ENCODE measurements around the gene TP53AIP1. TPM values are rescaled to one million over a fixed set of nuclear protein-coding genes. Genes with fewer than 3 reads are reported as not detected.
"Not testable (repeated sequence)": the region's sequence is repeated elsewhere in the genome, so short reads cannot be mapped to it uniquely, and the experiment has no call there.

Gene TP53AIP1
- total RNA-seq, 8 experiments from 2014 or later: 0.24 to 1.3 (median 0.57) TPM

DNA sequence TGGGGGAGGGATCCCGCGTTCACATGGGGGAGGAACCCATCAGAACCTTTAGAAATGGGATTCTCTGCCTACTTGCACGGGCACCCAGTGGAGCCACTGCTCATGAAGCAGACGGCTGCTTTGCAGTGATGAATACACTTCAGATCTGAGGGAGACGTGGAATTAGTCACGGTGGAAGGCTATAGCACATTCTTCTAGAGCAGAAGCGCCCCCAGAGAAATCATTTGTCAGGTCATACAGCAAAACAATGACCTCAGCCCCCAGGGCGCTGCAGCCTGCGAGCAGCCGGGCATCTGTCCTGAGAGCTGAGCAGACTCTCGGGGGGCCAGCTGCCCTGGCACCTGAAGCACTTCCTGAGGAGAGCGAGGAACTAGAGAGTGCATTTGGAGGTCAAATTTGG lies 12.7 kb downstream of the TP53AIP1 start:
- in situ Hi-C loops (cut with MboI; ENCODE audit: low pct_unique_long_range_greater_than_20kb in 2 of 9, low sequenced_read_pairs in 9 of 9, unreplicated experiment in 9 of 9): no loop called here
- Histone ChIP-seq H3K4me1 (replicated peaks in 1 of 2) (peaks cover 32 to 48% of the 10 kb centered on the region in 2 donors), H3K4me3 (no peak overlapping the region), H3K27ac (peak overlapping the region; percentile 45 to 67)
- 20 to 53% (median 43%) methylated on average over 3 to 8 of the region's 12 CpGs; no CpG with 5 or more reads in 6 of the 10 experiments for WGBS, 10 experiments
- ATAC-seq (replicated peaks in 6 of 8): peak in 6 of 8 experiments; percentile 13 to 93 (median 90)

DNA sequence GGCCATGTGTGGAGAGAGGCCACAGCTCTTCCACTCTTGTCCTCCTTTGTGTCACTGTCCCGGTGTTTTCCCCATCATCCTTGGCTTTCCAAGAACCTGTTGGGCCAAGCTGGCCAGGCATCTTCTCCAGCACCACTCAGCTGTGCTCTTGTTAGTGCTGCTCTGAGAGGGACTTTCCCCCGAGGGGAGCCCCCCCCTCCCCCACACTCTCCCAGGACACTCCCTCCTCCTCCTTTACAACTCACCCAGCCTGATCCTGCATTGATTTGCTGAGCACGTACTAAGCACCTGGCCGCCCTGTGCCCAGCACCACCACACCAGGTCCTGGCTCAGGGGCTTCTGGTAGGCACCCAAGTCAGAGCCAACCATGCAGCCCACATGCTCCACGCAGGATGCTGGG lies 13.2 kb downstream of the TP53AIP1 start:
- in situ Hi-C loops (cut with MboI; ENCODE audit: low pct_unique_long_range_greater_than_20kb in 2 of 9, low sequenced_read_pairs in 9 of 9, unreplicated experiment in 9 of 9): no loop called here
- Histone ChIP-seq H3K4me3 (no peak overlapping the region), H3K4me1 (replicated peaks in 1 of 2) (peaks cover 34 to 51% of the 10 kb centered on the region in 2 donors), H3K27ac (peak overlapping the region; percentile 45 to 67)
- 100% methylated on average over 1 of the region's 5 CpGs; no CpG with 5 or more reads in 9 of the 10 experiments for WGBS, 10 experiments
- ATAC-seq (replicated peaks in 6 of 8): peak in 6 of 8 experiments; percentile 23 to 31 (median 25)

DNA sequence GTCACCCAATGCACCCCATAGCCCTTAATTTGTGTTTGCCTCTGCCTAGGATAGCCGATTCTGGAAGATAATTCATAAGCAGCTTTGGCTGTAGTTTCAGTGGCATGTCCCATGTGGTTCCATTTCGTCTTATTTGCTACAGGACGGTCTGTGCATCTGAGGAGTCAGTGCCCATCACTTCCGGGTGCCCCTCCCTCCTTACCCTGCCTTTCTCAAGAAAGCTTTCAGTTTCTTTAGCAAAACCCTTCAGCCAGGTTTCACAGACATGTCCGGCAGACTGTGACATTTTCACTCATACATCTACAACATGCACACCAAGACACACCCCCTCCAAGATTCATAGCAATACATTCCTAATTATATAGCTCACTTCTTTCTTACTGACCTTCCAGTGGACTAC lies 14.3 kb downstream of the TP53AIP1 start:
- WGBS, 10 experiments: 28 to 100% (median 67%) methylated on average over 1 to 5 of the region's 5 CpGs; no CpG with 5 or more reads in 1 of the 10 experiments
- ATAC-seq (replicated peaks in 6 of 8): no peak
- Histone ChIP-seq H3K4me1 (replicated peaks in 1 of 2) (peaks cover 34 to 51% of the 10 kb centered on the region in 2 donors), H3K4me3 (no peak overlapping the region), H3K27ac (no peak overlapping the region)
- in situ Hi-C loops (cut with MboI; ENCODE audit: low pct_unique_long_range_greater_than_20kb in 2 of 9, low sequenced_read_pairs in 9 of 9, unreplicated experiment in 9 of 9): no loop called here

DNA sequence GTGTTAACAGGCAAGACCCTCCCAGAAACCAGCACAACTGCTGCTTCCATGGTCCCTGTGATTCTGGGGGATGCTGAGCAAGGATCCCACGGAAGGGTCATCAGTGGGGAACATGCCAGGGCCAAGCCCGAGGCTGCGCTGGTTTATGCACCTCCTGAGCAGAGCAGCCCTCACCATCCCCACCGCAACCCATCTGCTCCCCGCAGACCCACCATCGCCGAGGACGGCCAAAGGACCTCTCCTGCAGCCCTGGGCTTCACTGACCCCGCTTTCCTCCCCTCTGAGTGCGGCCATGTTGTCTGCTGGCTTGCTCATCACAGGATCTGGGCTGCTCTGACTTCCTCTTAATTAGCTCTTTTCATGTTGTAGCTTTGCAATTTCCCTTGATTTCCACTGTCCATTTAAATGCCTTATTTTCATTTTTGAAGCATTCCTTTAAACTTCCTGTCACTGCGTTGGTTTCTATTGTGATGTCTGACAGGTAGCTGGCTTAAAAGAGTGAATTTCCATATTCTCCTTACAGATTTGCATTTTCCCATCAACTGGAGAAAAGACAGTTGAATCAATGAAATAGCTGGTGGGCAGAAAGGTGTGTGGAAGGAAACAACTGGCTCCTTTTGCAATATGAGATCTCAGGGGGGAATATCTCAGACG lies 14.9 kb downstream of the TP53AIP1 start:
- no peak overlapping the region for H3K4me3 ChIP-seq
- no peak overlapping the region for H3K27ac ChIP-seq
- no peak for ATAC-seq (replicated peaks in 6 of 8)
- in situ Hi-C loops (cut with MboI; ENCODE audit: low pct_unique_long_range_greater_than_20kb in 2 of 9, low sequenced_read_pairs in 9 of 9, unreplicated experiment in 9 of 9): no loop called here
- WGBS, 10 experiments: 54 to 100% (median 83%) methylated on average over 1 to 9 of the region's 12 CpGs; no CpG with 5 or more reads in 1 of the 10 experiments
- H3K4me1 ChIP-seq (replicated peaks in 1 of 2): peaks cover 34 to 51% of the 10 kb centered on the region in 2 donors

DNA sequence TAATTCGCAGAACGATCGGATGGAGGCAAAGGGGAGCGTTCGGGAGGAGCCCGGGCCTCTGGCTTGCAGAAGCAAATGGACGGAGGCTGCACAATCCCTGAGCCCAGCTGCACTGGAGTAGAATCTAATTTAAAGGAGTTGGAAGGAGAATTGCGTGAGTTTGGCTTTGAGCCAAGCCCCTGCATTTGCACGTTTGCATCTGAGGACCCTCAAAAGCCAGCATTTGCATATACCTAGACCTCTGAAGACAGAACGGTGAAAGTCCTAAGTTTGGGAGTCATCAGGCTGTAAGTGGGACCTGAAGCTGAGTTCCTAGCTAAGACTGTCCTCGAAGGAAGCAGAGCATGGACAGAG lies 15.6 kb downstream of the TP53AIP1 start:
- Histone ChIP-seq H3K4me1 (replicated peaks in 1 of 2) (peaks cover 31 to 49% of the 10 kb centered on the region in 2 donors), H3K27ac (no peak overlapping the region), H3K4me3 (no peak overlapping the region)
- WGBS, 10 experiments: 32 to 78% (median 63%) methylated on average over 1 to 6 of the region's 11 CpGs; no CpG with 5 or more reads in 2 of the 10 experiments
- no peak for ATAC-seq (replicated peaks in 6 of 8)
- in situ Hi-C loops (cut with MboI; ENCODE audit: low pct_unique_long_range_greater_than_20kb in 2 of 9, low sequenced_read_pairs in 9 of 9, unreplicated experiment in 9 of 9): no loop called here

DNA sequence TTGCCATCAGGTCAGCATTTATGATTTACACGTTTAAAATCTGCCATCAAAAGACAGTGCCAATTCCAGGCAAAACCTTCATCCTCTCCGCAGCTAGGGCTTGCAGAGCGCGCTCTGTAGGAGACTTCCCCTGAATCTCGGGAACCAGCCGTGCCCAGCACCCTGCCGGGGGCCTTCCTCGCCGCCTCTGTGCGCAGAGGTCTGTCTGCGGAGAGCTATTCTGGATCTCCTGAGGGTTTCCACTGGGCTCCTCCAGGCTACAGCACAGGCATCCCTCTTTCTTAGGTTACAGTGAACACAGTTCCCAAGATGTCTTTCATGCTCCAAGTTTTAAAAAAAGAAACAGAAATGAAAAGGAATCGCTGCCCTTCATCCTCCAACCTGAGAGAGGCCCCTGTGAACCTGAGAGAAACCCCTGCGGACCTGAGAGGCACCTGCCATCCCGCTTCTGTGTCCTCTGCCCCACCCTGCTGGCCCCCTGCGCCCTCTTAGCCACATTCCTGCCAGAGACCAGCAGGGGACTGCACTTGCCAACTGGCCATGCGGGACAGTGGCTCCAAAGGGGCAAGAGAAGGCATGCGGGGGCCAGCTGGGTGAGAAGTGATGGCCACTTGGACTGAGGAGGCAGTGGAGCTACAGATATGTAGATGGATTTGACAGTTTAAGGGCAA lies 16.1 kb downstream of the TP53AIP1 start:
- ATAC-seq (replicated peaks in 6 of 8): no peak
- no peak overlapping the region for H3K4me3 ChIP-seq
- H3K27ac ChIP-seq: no peak overlapping the region
- 46 to 89% (median 75%) methylated on average over 3 to 10 of the region's 17 CpGs; no CpG with 5 or more reads in 3 of the 10 experiments for WGBS, 10 experiments
- H3K4me1 ChIP-seq (replicated peaks in 1 of 2): peaks cover 29 to 44% of the 10 kb centered on the region in 2 donors
- in situ Hi-C loops (cut with MboI; ENCODE audit: low pct_unique_long_range_greater_than_20kb in 2 of 9, low sequenced_read_pairs in 9 of 9, unreplicated experiment in 9 of 9): no loop called here

DNA sequence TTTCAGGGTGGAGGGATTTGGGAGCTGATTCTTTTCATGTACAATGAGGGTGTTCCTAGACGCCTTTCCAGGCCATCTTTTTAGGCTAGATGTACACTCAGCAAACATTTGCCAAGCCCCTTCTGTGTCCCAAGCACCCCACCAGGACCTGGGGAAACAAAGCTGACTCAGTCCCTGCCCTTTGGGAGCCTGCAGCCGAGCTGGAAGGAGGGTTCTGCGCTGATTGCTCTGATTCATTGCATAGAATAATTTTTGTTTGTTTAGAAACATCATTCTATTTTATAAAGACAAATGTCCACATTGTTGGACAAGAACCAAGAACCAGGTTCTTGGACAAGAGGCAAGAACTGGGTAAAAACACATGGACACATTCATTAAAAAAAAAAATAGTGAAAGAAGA lies 16.7 kb downstream of the TP53AIP1 start:
- 15 to 85% (median 63%) methylated on average over 1 to 3 of the region's 3 CpGs; no CpG with 5 or more reads in 1 of the 10 experiments for WGBS, 10 experiments
- Histone ChIP-seq H3K27ac (no peak overlapping the region), H3K4me1 (replicated peaks in 1 of 2) (peaks cover 29 to 48% of the 10 kb centered on the region in 2 donors), H3K4me3 (no peak overlapping the region)
- in situ Hi-C loops (cut with MboI; ENCODE audit: low pct_unique_long_range_greater_than_20kb in 2 of 9, low sequenced_read_pairs in 9 of 9, unreplicated experiment in 9 of 9): no loop called here
- ATAC-seq (replicated peaks in 6 of 8): no peak

DNA sequence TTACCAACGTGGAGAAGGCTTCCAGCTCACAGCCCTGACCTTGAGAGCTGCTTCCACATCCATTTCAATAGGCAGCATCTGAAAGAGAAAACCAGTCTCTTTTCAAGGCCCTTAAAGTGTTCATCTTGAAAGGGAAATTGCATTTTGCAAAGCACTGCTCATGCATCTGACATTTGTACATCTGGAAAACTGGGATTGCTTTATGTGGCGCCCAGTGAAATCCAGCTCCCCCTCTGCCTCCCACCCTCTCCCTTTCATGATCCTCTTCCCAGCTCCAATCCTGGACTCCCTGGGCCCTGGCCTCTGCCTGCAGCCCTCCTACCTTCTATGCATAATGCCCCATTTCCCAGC lies 17.4 kb downstream of the TP53AIP1 start:
- Histone ChIP-seq H3K27ac (no peak overlapping the region), H3K4me1 (replicated peaks in 1 of 2) (peaks cover 29 to 48% of the 10 kb centered on the region in 2 donors), H3K4me3 (no peak overlapping the region)
- WGBS, 10 experiments: 0 to 86% (median 20%) methylated on average over 1 to 2 of the region's 2 CpGs; no CpG with 5 or more reads in 5 of the 10 experiments
- in situ Hi-C loops (cut with MboI; ENCODE audit: low pct_unique_long_range_greater_than_20kb in 2 of 9, low sequenced_read_pairs in 9 of 9, unreplicated experiment in 9 of 9): no loop called here
- no peak for ATAC-seq (replicated peaks in 6 of 8)

DNA sequence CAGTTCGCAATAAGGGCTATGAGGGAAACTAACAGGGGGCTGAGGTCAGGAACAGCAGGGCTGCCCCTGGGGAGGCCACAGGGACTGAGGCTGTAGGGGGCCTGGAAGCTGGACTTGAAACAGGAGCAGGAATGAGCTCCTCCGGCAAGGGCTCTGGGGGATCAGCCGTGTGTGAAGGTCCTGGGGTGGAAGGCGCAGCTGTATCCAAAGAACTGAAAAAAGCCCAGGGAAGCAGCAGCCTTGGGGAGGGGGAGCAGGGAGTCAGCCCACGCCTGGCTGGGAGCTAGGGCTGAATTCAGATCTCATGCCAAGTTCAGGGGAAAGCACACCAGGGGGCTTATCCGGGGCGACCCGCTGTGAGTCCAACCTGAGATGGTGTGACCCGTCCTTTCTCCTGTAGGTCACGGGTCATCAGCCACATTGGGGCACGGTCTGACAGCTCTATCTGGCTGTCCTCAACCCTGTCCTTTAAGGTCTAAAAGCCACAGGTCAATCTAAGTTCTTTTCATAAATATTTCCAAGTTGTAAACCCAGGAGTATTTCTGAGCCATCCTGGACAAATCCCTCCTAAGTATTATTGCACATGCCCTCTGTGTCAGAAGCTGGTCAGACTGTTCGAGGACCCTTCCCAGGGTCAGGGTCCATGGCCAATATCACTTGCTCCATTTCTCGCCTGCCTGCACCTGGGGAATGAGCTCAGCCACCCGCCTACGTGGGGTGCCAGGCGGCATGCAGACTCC lies 18.0 kb downstream of the TP53AIP1 start:
- WGBS, 10 experiments: 49 to 93% (median 71%) methylated on average over 1 to 10 of the region's 16 CpGs; no CpG with 5 or more reads in 3 of the 10 experiments
- ATAC-seq (replicated peaks in 6 of 8): no peak
- in situ Hi-C loops (cut with MboI; ENCODE audit: low pct_unique_long_range_greater_than_20kb in 2 of 9, low sequenced_read_pairs in 9 of 9, unreplicated experiment in 9 of 9): no loop called here

DNA sequence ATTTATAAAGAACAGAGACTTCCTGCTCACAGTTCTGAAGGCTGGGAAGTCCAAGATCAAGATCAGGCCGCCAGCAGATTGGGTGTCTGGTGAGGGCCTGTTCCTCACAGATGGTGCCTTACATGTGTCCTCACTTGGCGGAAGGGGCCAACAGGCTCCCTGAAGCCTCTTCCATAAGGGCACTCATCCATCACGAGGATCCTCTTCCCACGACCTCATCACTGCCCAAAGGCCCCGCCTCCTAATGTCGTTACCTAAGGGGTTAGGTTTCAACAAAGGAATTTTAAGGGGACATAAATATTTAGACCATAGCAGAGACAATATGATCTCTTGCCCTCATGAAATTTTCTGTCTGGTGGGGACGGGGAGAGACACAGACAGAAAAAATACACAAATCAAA lies 18.6 kb downstream of the TP53AIP1 start:
- H3K4me3 ChIP-seq: no peak overlapping the region
- peaks cover 26 to 38% of the 10 kb centered on the region in 2 donors for H3K4me1 ChIP-seq (replicated peaks in 1 of 2)
- no peak for ATAC-seq (replicated peaks in 6 of 8)
- whole genome bisulfite sequencing, 10 experiments: 42 to 100% (median 73%) methylated on average over 1 to 6 of the region's 7 CpGs; no CpG with 5 or more reads in 3 of the 10 experiments
- H3K27ac ChIP-seq: no peak overlapping the region
- in situ Hi-C loops (cut with MboI; ENCODE audit: low pct_unique_long_range_greater_than_20kb in 2 of 9, low sequenced_read_pairs in 9 of 9, unreplicated experiment in 9 of 9): no loop called here

More for the DNA sequence above, 18.0 kb downstream of the TP53AIP1 start:
- Histone ChIP-seq H3K27ac (no peak overlapping the region), H3K4me1 (replicated peaks in 1 of 2) (peaks cover 27 to 42% of the 10 kb centered on the region in 2 donors), H3K4me3 (no peak overlapping the region)

DNA sequence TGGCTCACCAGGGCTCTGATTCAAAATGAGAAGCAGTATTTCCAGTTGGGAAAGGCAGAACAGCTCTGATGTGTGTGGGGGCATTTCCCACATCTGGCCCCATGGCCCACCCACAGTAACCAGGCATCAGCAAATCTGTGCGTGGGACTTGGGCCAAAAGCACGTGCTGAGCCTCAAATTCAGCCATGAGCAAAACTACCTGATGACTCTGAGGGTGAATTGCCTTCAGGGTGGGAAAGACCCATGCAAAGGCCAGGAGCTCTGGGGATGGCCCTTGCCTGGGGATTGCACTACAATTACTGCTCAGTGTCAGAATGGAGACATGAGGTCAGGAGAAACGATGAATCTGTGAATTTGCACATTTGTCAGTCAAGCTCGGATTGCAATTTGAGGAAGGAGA lies 20.9 kb downstream of the TP53AIP1 start:
- WGBS, 10 experiments: 40 to 100% (median 84%) methylated on average over 1 to 4 of the region's 4 CpGs; no CpG with 5 or more reads in 1 of the 10 experiments
- H3K27ac ChIP-seq: no peak overlapping the region
- ATAC-seq (replicated peaks in 6 of 8): no peak
- H3K4me3 ChIP-seq: no peak overlapping the region
- peaks cover 15 to 24% of the 10 kb centered on the region in 2 donors for H3K4me1 ChIP-seq (replicated peaks in 1 of 2)
- in situ Hi-C loops (cut with MboI; ENCODE audit: low pct_unique_long_range_greater_than_20kb in 2 of 9, low sequenced_read_pairs in 9 of 9, unreplicated experiment in 9 of 9): no loop called here

DNA sequence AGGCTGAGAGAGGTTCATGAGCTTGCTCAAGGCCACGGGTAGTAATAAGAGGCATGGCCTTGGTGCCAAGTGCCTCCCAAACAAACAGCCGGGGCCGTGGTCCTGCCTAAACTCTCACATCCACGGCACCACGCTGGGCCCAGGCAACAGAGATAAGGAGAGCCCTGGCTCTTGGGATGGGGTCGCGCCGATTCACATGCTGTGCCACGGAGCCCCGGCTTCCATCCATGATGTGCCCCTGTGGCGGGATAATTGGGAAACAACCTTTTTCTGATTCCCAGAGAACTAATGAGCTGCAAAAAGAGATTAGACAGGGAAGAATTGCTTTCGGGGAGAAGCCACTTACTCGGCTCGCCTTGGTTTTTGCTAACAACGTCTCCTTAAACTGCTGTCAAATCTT lies 22.0 kb downstream of the TP53AIP1 start:
- peak in 1 of 8 experiments; percentile 40 for ATAC-seq (replicated peaks in 6 of 8)
- Histone ChIP-seq H3K27ac (no peak overlapping the region), H3K4me3 (no peak overlapping the region), H3K4me1 (replicated peaks in 1 of 2) (peaks cover 6 to 15% of the 10 kb centered on the region in 2 donors)
- in situ Hi-C loops (cut with MboI; ENCODE audit: low pct_unique_long_range_greater_than_20kb in 2 of 9, low sequenced_read_pairs in 9 of 9, unreplicated experiment in 9 of 9): no loop called here
- WGBS, 10 experiments: 68 to 100% (median 85%) methylated on average over 2 to 14 of the region's 15 CpGs; no CpG with 5 or more reads in 3 of the 10 experiments

DNA sequence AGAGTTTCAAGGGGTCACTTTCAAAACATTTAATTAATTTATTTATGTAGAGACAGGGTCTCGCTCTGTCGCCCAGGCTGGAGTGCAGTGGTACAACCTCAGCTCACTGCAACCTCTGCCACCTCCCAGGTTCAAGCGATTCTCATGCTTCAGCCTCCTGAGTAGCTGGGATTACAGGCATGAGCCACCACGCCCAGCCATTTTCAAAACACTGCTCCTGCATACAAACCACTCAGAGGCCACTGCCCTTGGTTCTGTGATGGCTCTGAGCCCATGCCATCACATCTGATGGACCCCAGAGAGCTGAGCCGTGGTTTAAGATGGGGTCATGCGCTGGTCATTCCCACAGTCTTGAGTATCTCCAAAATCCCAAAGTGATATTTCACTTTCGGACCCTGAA lies 23.0 kb downstream of the TP53AIP1 start:
- H3K27ac ChIP-seq; H3K4me3 ChIP-seq; in situ Hi-C loops (cut with MboI; ENCODE audit: low pct_unique_long_range_greater_than_20kb in 2 of 9, low sequenced_read_pairs in 9 of 9, unreplicated experiment in 9 of 9): not testable (repeated sequence)
- H3K4me1 ChIP-seq (replicated peaks in 1 of 2): peaks cover 11 to 14% of the 10 kb centered on the region in 2 donors
- ATAC-seq (replicated peaks in 6 of 8): peak in 2 of 8 experiments; percentile 59 to 73
- WGBS, 10 experiments: 39 to 83% (median 60%) methylated on average over 2 to 7 of the region's 7 CpGs; no CpG with 5 or more reads in 5 of the 10 experiments

Data from motor neuron (in vitro differentiated cells).